HepG2 (cell line): ENCODE measurements around the gene RNF40. TPM values are rescaled to one million over a fixed set of nuclear protein-coding genes. Genes with fewer than 3 reads are reported as not detected.

Source experiments
- ATF3 ChIP-seq: sonication (generic); formaldehyde crosslinking; IDR thresholded peaks from 2 replicates; pipeline ENCODE4 v1.4.0; 2020; ENCODE audit warnings: missing genetic modification reagents
- CHD4 ChIP-seq: fragments of 200-600 bp; sonication (generic); IDR thresholded peaks from 2 replicates; pipeline ENCODE4 v1.7.0; 2017; ENCODE audit warnings: mild to moderate bottlenecking, low read length, borderline replicate concordance
- E2F2 ChIP-seq: sonication (generic); formaldehyde crosslinking; IDR thresholded peaks from 2 replicates; pipeline ENCODE4 v1.4.0; 2020; ENCODE audit warnings: missing genetic modification reagents, borderline replicate concordance
- FOSL1 ChIP-seq: sonication (generic); formaldehyde crosslinking; IDR thresholded peaks from 2 replicates; pipeline ENCODE4 v1.9.0; 2021; ENCODE audit warnings: missing genetic modification reagents, borderline replicate concordance
- HDAC6 ChIP-seq: fragments of 200-600 bp; sonication (generic); IDR thresholded peaks from 2 replicates; pipeline ENCODE4 v1.7.0; 2017; ENCODE audit warnings: mild to moderate bottlenecking, antibody characterized with exemption, low read length, low read depth
- HIVEP1 ChIP-seq: sonication (generic); formaldehyde crosslinking; IDR thresholded peaks from 2 replicates; pipeline ENCODE4 v1.4.0; 2020; ENCODE audit warnings: mild to moderate bottlenecking, missing genetic modification reagents
- HMGXB4 ChIP-seq, 2 experiments: sonication (generic) in 1 of 2; formaldehyde crosslinking in 1 of 2; IDR thresholded peaks; 2 replicates each; pipeline versions ENCODE4 v1.4.0 to v1.6.1; 2018 to 2020; ENCODE audit warnings: missing genetic modification reagents in 2 of 2, borderline replicate concordance in 1 of 2, low read depth in 1 of 2, mild to moderate bottlenecking in 1 of 2, missing biosample characterization in 1 of 2
- IRF2 ChIP-seq: IDR thresholded peaks from 2 replicates; pipeline ENCODE4 v1.6.1; 2018; ENCODE audit warnings: missing genetic modification reagents, missing compliant biosample characterization
- JARID2 ChIP-seq: sonication (generic); formaldehyde crosslinking; IDR thresholded peaks from 2 replicates; pipeline ENCODE4 v1.8.1; 2023; ENCODE audit warnings: missing genetic modification reagents, inconsistent platforms; ENCODE audit not compliant: insufficient replicate concordance
- MLXIP ChIP-seq: sonication (generic); formaldehyde crosslinking; IDR thresholded peaks from 2 replicates; pipeline ENCODE4 v1.9.0; 2021; ENCODE audit warnings: missing genetic modification reagents, borderline replicate concordance
- NFIB ChIP-seq: sonication (generic); formaldehyde crosslinking; IDR thresholded peaks from 2 replicates; pipeline ENCODE4 v1.9.0; 2021; ENCODE audit warnings: missing genetic modification reagents, mild to moderate bottlenecking, borderline replicate concordance
- NFYB ChIP-seq: sonication (generic); formaldehyde crosslinking; IDR thresholded peaks from 2 replicates; pipeline ENCODE4 v1.4.0; 2020; ENCODE audit warnings: missing genetic modification reagents
- PHF20 ChIP-seq: sonication (generic); formaldehyde crosslinking; IDR thresholded peaks from 2 replicates; pipeline ENCODE4 v1.5.0; 2020; ENCODE audit warnings: mild to moderate bottlenecking, missing genetic modification reagents
- RNF2 ChIP-seq: fragments of 450-650 bp; conservative IDR thresholded peaks from 2 replicates; pipeline ENCODE4 v1.6.1; 2016; ENCODE audit warnings: low read depth
- SP2 ChIP-seq: sonication (generic); formaldehyde crosslinking; IDR thresholded peaks from 2 replicates; pipeline ENCODE4 v1.5.1; 2020; ENCODE audit warnings: mild to moderate bottlenecking, missing genetic modification reagents
- TBX3 ChIP-seq: fragments of 450-650 bp; IDR thresholded peaks from 2 replicates; pipeline ENCODE4 v1.6.1; 2017; ENCODE audit warnings: antibody characterized with exemption, mild to moderate bottlenecking, inconsistent platforms, borderline replicate concordance
- TGIF2 ChIP-seq: IDR thresholded peaks from 2 replicates; pipeline ENCODE4 v1.6.1; 2016; ENCODE audit warnings: control low read depth, missing compliant biosample characterization
- WIZ ChIP-seq: sonication (generic); formaldehyde crosslinking; IDR thresholded peaks from 2 replicates; pipeline ENCODE4 v1.5.1; 2020; ENCODE audit warnings: mild to moderate bottlenecking, missing genetic modification reagents
- XBP1 ChIP-seq: sonication (generic); formaldehyde crosslinking; IDR thresholded peaks from 2 replicates; pipeline ENCODE4 v1.5.0; 2020; ENCODE audit warnings: missing genetic modification reagents
- ZNF230 ChIP-seq: sonication (generic); formaldehyde crosslinking; IDR thresholded peaks from 2 replicates; pipeline ENCODE4 v1.4.0; 2020; ENCODE audit warnings: mild to moderate bottlenecking, missing genetic modification reagents
- ZNF432 ChIP-seq: sonication (generic); formaldehyde crosslinking; IDR thresholded peaks from 2 replicates; pipeline ENCODE4 v1.5.0; 2020; ENCODE audit warnings: missing genetic modification reagents, mild to moderate bottlenecking, borderline replicate concordance
- ZNF564 ChIP-seq: sonication (generic); formaldehyde crosslinking; IDR thresholded peaks from 2 replicates; pipeline ENCODE4 v1.8.1; 2023; ENCODE audit warnings: mild to moderate bottlenecking, missing genetic modification reagents
- ZNF839 ChIP-seq: sonication (generic); formaldehyde crosslinking; IDR thresholded peaks from 2 replicates; pipeline ENCODE4 v1.4.0; 2020; ENCODE audit warnings: missing genetic modification reagents, mild to moderate bottlenecking, borderline replicate concordance
- ZSCAN29 ChIP-seq: sonication (generic); formaldehyde crosslinking; conservative IDR thresholded peaks from 2 replicates; pipeline ENCODE4 v1.4.0; 2020; ENCODE audit warnings: mild to moderate bottlenecking, missing genetic modification reagents
- ZSCAN9 ChIP-seq: IDR thresholded peaks from 2 replicates; pipeline ENCODE4 v1.6.1; 2016; ENCODE audit warnings: borderline replicate concordance
- polyA plus RNA-seq, 8 experiments: library from polyadenylated mRNA; depleted of rRNA in 3 of 8; stranded (reverse) in 7 of 8; unstranded in 1 of 8; fragments of >200 nt; fragmentation: Illumina TruSeq in 4 of 8; extraction: Trizol in 4 of 8; gene quantifications; 2 replicates each; pipeline versions ENCODE4 v1.2.1 to v1.2.3, GENCODE V29; 2011 to 2016; ENCODE audit warnings: low read depth in 4 of 8, missing spikeins in 1 of 8, mixed read lengths in 1 of 8; ENCODE audit not compliant: insufficient read depth in 1 of 8
- total RNA-seq, 5 experiments: library from RNA; depleted of rRNA; stranded (reverse); fragments of >200 nt; fragmentation: Illumina TruSeq; extraction: Trizol; gene quantifications; 2 replicates each; pipeline ENCODE4 v1.2.3, GENCODE V29; 2016; ENCODE audit warnings: low read depth in 1 of 5

Gene RNF40
- total and polyA plus RNA-seq, 2 of the 13 experiments (the other 11 are each of a cell fraction or from before 2014, with no cell fraction given): 84.0 to 85.6 TPM

GRCh38 chr16:30777591-30778297, 15.6 kb downstream of the RNF40 start (continued):
- TF ChIP-seq MLXIP (CRISPR knock-in tag) (no peak), RNF2 (no peak), PHF20 (CRISPR knock-in tag) (no peak), XBP1 (CRISPR knock-in tag) (peak; percentile 75; the same call in 1 of the 2 replicates), WIZ (CRISPR knock-in tag) (no peak), CHD4 (no peak), NFIB (CRISPR knock-in tag) (0 out of 2 replicates have a peak, but pooled peaks have one; percentile 14), FOSL1 (no peak), ZNF230 (no peak), JARID2 (CRISPR knock-in tag) (no peak), ZSCAN9 (CRISPR knock-in tag) (no peak), HMGXB4 (CRISPR knock-in tag; IDR thresholded peaks at IDR 0.05; ENCODE audit: borderline replicate concordance in 1 of 2, low read depth in 1 of 2) (no peak), TGIF2 (CRISPR knock-in tag) (no peak), NFYB (CRISPR knock-in tag) (no peak), E2F2 (CRISPR knock-in tag) (no peak), SP2 (CRISPR knock-in tag) (no peak), TBX3 (no peak), ZNF839 (CRISPR knock-in tag) (no peak), ZSCAN29 (CRISPR knock-in tag) (no peak), HDAC6 (no peak), ATF3 (CRISPR knock-in tag) (no peak), IRF2 (CRISPR knock-in tag) (no peak), HIVEP1 (CRISPR knock-in tag) (no peak), ZNF564 (no peak), ZNF432 (CRISPR knock-in tag) (no peak)
